ENCODE data around the gene THAP7.
"Not testable (repeated sequence)": the region's sequence is repeated elsewhere in the genome, so short reads cannot be mapped to it uniquely, and the experiment has no call there.

THAP7 gene

GRCh38 chr22:21012446-21013407 is 10.8 kb upstream of the THAP7 start:
- DNase-seq, result no peak

GRCh38 chr22:21010426-21011113 is 8.7 kb upstream of the THAP7 start:
- no peak for DNase-seq

- no peak for DNase-seq
These were observed 7.9 kb upstream of the THAP7 start for GRCh38 chr22:21009638-21010425.

- DNase-seq, result not testable (repeated sequence)
These were observed 7.3 kb upstream of the THAP7 start for GRCh38 chr22:21009208-21009607.

GRCh38 chr22:21003782-21004181 is 1.9 kb upstream of the THAP7 start:
- DNase-seq, result no peak

- no peak for DNase-seq
These were observed 824 bp downstream of the THAP7 start for GRCh38 chr22:21000987-21001600.

GRCh38 chr22:21000207-21000986 is 1.5 kb downstream of the THAP7 start:
- no peak for DNase-seq

GRCh38 chr22:20999350-21000206 is 2.3 kb downstream of the THAP7 start:
- no peak for DNase-seq

- no peak for DNase-seq
These were observed 3.2 kb downstream of the THAP7 start for GRCh38 chr22:20998411-20999336.

GRCh38 chr22:20997536-20998257 is 4.2 kb downstream of the THAP7 start:
- no peak for DNase-seq

- DNase-seq, result no peak
These were observed 5.1 kb downstream of the THAP7 start for GRCh38 chr22:20996598-20997535.

GRCh38 chr22:20996031-20996410 is 5.9 kb downstream of the THAP7 start:
- no peak for DNase-seq

- DNase-seq, result no peak
These were observed 6.4 kb downstream of the THAP7 start for GRCh38 chr22:20995329-20996030.

- no peak for DNase-seq
These were observed 7.0 kb downstream of the THAP7 start for GRCh38 chr22:20994902-20995241.

GRCh38 chr22:20994128-20994901 is 7.6 kb downstream of the THAP7 start:
- no peak for DNase-seq

- DNase-seq, result no peak
These were observed 8.4 kb downstream of the THAP7 start for GRCh38 chr22:20993304-20994127.

Measured in DMS153 (cell line).